ENCODE measurements around the gene HEXD.
"Not testable (repeated sequence)": the region's sequence is repeated elsewhere in the genome, so short reads cannot be mapped to it uniquely, and the experiment has no call there.

Gene HEXD

DNA sequence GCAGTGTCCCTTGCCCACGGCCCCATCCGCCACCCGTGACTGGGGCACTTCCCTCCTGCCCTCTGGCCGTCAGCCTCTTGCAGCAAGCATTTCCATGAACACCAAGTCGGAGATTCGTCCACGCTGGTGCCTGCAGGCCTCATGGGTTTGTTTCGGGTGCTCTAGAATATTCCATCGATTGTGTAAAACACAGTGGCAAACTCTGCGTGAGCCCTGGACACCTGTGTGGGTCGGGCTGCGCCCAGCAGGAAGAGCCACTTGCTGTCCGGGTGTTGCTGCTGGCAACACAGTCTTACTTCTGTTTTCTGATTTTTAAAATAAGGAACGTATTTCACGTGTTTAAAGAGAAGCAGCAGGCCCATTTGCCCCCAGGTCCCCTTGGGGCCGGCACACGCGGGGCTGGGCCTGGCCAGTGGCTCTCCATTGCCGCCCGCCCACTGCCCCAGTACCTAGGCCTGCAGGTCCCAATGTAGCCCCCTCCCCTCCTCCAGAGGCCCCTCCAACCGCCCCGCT, 22.4 kb downstream of the HEXD start:
- DNase-seq (ENCODE audit: low read depth in 3 of 3), result no peak

DNA sequence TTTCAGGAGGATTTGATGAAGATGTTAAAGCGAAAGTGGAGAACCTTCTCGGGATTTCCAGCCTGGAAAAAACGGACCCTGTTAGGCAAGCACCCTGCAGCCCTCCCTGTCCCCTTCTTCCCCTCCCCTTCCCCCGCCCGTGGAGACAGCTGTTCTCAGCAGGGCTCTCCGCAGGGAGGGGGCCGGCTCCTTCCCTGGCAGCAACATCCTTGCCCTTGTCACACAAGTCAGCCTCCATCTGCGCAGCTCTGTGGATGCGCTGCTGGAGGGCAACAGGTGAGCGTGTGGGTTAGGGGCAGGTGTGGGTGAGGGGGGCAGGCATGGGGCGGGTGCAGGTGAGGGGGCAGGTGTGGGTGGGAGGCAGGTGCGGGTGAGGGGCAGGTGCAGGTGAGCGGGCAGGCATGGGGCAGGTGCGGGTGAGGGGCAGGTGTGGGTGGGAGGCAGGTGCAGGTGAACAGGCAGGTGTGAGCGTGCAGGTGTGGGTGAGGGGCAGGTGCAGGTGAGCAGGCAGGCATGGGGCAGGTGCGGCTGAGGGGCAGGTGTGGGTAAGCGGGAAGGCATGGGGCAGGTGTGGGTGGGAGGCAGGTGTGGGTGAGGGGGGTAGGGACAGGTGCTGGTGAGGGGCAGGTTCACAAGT, 23.0 kb downstream of the HEXD start:
- no peak for DNase-seq (ENCODE audit: low read depth in 3 of 3)

DNA sequence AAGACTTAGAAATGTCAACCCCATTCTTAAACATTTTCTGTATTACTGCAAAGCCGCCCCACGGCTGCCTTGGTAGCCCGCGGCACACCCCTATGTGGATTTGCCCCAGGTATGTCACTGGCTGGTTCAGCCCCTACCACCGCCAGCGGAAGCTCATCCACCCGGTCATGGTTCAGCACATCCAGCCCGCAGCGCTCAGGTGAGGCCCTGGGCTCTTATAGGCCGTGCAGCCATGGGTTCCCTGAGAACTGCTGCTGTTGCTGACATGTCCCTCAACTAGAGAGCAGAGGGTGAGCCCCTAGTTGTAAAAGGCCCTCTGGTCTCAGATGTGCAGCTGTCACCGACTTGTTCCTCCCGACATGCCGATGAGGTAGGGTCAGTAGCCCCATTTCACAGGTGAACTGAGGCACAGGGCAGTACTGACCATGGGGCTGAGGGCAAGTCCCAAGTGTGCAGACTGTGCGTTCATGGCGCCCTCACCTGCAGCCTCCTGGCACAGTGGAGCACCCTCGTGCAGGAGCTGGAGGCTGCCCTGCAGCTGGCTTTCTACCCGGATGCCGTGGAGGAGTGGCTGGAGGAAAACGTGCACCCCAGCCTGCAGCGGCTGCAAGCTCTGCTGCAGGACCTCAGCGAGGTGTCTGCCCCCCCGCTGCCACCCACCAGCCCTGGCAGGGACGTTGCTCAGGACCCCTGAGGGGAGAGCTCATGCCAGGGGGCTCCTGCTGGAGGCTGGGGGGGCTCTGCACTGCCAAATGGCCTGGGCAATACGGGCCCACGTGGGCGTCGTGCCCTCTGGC, 23.7 kb downstream of the HEXD start:
- DNase-seq (ENCODE audit: low read depth in 3 of 3), result no peak

DNA sequence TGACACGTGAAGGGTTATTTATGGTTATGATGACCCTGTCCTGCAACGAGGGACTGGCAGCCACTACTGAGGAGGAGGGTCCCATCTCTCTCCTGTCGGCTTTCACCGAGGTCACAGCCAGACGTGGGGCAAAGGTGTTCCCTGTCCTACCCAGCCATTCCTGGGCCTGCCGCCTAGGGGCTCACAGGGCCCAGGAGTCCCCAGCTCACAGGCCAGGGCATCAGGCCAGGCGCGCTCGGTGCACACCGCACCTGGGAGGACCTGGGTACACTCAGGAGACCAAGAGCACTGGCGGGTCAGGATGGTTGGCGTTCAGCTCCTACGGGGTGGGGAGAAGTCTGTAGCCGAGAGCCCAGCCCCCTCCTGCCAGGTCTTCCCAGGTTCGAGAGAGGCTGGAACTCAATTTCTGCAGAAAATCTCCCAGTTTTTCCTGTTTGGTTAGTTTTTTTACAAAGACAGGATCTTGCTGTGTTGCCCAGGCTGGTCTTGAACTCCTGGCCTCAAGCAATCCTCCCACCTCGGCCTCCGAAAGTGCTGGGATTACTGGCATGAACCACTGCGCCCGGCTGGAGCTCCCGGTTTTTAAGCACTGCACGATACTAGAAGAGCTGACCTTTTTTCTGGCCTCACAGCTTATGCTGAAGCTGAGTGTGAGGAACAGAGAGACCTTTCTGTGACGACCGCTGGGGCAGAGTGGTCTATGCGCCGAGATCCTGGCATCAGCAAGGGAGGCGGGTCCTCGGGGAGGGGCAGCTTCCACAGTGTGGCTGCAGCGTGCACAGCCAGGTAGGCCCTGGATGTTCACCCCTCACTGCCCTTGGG, 24.7 kb downstream of the HEXD start:
- no peak for DNase-seq (ENCODE audit: low read depth in 3 of 3)

DNA sequence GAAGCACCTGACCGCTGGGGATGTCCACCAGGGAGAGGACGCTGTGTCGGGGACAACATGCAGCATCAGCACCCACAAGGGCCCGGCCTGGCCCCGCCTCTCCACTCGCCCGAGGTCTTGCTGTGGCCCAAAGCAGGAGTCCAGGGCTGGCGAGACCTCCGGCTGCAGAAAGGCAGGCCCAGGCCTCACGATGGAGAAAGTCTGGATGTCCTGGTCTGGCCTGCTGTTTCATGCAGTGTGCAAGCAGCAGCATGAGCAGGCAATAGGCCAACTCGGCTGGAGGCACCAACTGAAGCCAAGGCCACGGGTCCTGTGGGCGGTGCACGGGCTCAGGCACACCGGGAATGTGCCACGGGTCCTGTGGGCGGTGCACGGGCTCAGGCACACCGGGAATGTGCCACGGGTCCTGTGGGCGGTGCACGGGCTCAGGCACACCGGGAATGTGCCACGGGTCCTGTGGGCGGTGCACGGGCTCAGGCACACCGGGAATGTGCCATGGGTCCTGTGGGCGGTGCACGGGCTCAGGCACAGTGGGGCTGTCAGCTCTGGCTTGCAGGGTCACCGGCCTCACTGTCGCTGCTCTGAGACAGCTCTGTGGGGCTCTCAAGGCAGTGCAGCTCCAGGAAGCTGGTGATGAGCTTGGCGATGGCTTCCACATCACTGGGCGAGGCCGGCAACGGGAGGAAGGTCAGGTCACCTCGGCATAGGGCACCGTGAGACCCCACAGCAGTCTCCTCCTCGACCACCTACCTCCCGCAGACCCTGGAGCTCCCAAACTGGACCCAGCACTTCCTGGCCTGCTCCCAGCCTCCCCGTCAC, 25.5 kb downstream of the HEXD start:
- DNase-seq (ENCODE audit: low read depth in 3 of 3), result no peak

DNA sequence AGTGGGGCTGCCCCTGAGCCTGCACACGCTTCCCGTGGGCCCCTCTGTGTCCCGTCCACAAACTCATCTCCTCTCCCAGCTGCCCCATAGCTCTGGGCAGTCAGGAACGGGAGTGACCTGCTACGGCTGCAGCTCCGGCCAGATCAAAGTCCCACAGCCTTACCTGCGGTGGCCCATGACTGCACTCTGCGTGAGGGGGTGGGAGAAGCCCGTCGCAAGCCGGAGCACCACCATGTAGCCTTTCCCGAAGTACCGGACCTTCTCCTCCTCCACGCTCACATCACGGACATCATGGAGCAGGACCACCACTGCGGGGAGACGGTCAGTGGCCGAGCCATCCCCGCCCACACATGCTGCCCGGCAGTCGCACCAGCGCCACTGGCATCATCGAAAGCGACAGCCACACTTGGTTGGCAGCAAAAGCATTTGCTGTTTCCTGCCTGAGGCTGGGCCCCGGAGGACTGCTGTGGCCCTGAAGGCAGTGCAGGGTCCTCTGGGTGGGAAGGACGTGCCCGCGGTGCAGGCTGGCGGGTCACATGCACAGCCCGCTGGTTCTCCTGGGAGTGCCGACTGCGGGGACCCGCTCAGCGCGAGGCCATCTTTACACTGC, 26.2 kb downstream of the HEXD start:
- DNase-seq (ENCODE audit: low read depth in 3 of 3), result no peak

DNA sequence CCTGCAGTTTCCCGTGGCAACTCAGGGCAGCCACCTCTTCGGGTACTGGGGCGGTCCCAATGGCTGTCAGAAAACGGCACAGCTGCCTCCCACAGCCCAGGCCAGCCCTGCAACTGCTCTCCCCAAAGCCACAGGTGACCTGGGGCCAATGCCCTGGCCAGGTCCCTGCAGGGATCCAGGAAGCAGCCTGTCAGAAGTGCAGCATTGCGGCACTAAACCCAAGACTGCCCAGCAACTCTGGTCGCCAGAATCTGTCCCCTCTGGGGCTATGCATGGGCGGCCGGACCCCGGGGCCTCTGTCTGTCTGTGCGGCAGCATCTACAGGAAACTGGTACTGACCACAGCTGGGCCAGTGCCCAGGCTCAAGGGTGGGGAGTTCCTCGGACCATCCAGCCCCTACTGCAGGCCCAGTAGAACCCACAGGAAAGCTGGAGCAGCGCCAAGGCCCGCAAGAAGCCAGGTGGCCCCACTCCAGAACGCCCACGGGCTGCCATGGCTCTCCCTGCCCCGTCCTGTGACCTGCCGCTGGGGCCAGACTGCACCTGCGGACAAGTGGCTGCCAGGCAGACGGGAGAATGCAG, 26.9 kb downstream of the HEXD start:
- no peak for DNase-seq (ENCODE audit: low read depth in 3 of 3)

DNA sequence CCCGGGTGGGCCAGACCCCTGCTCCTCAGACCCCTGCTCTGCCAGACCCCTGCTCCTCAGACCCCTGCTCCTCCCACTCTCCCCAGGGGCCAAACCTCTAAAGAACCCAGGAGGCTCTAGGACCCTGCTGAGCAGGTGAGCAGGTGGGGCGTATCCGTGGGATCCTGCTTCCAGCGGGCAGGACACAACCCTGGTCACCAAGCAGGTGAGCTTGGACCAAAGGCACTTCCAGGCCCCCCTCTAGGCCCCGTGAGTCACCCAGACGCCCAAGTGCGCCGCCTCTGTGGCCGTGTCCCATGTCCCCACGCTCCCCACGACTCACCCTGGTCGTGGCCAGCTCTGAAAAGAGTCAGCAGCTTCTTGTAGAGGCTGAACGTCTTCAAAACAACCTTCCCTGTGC, 27.4 kb downstream of the HEXD start:
- no peak for DNase-seq (ENCODE audit: low read depth in 3 of 3)

DNA sequence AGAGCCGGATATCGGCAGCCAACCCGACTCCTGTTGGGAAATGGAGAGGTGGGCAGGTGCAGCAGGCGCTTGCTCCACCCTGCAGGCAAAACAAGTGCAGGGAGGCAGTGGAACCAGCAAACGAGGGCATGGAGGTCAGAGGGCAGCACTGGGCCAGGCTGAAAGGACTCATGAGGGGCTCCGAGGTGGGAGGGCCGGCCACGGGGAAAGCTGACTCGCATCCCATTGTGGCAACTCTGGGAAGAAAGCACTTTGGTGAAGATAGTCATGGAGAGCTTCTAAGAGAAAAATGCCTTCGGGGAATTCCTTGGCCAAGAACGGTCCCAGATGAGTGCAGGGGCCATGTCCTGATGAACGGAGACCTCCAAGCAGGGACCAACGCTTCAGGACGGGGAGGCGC, 28.0 kb downstream of the HEXD start:
- no peak for DNase-seq (ENCODE audit: low read depth in 3 of 3)

DNA sequence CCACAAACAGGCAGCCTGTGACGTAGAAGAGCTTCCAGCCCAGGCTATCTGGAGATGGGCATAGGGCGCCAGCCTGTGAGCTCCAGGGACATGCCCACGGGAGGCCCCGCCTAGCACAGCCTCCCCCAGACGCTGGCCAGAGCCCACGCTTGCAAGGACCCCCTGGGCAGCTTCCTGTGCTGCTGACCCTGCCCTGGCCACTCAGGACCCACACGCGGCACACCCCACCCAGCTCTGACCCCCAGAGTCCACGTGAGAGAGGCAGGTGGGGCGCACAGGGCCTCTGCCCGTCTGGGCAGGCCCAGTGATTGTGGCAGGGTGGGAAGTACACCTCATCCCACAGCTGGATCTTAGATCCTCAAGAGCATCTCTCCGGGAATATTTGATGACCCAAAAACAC, 28.5 kb downstream of the HEXD start:
- DNase-seq (ENCODE audit: low read depth in 3 of 3), result no peak

DNA sequence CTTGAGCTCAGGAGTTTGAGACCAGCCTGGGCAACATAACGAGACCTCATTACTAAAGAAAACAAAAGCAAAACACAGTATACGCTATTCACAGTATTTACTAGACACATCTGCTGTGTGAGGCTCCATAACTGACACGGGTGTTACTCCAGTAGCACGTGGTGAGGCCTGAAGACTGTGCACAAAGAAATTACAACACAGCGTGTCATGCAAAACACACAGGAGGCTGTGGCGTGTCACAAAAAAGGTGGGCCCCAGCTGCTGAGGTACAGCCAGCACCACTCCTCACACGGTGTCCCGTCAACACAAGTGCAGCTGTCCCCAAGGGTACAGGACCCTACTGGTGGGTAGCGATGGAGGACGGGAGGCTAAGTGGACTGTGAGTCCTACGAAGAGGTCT, 29.7 kb downstream of the HEXD start:
- DNase-seq (ENCODE audit: low read depth in 3 of 3), result no peak

DNA sequence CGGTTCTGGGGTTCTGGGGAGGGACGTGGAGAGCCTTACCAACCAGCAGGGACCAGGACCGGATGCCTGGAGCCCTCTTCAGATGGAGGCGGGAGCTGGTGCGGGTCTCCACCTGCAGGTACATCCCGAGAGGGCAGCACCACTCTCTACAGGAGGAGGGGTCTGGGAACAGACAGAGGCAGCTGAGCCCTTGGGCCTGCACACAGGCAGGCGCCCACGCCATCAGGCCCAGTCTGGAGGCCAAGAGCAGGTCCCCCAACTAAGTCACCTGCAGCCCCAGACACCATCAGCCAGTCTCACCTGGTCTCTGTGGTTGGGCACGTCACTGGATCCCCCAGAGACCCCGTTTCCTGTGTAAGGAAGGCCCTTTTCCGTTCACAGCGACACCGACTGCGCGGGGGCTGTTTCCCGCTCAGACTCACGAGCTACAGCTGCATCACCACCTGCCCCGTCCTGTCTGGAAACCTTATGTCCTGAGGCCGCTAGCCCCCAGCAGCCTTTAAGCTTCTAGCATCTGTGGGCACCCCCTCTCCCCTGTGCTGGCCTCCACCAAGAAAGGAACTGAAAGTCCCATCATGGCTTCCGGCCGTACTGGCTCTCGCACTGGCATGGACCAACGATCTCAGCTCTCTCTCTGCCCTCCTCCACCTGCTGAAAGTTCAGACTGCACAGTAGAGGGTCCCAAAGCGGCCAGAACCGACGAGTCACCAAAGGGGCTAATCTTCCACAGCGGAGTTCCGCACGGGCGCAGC, 31.2 kb downstream of the HEXD start:
- peak; percentile 27 to 70 (median 42) for DNase-seq (ENCODE audit: low read depth in 3 of 3)

DNA sequence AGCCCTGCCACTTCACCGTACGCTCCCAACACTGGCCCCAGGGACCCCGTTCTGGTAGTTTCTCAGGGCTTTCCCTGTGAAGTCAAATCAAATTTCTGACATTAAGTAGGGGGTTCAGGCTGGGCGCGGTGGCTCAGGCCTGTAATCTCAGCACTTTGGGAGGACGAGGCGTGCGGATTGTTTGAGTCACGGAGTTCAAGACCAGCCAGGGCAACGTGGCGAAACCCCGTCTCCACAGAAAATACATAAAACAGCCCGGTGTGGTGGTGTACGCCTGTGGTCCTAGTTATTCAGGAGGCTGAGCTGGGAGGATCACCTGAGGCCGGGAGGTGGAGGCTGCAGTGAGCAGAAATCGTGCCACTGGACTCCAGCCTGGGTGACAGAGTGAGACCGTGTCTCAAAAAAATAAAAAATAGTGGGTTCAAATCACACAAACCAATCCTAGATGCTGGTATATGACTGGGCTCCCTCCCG, 31.8 kb downstream of the HEXD start:
- DNase-seq (ENCODE audit: low read depth in 3 of 3), result peak; percentile 15 to 47 (median 17)

DNA sequence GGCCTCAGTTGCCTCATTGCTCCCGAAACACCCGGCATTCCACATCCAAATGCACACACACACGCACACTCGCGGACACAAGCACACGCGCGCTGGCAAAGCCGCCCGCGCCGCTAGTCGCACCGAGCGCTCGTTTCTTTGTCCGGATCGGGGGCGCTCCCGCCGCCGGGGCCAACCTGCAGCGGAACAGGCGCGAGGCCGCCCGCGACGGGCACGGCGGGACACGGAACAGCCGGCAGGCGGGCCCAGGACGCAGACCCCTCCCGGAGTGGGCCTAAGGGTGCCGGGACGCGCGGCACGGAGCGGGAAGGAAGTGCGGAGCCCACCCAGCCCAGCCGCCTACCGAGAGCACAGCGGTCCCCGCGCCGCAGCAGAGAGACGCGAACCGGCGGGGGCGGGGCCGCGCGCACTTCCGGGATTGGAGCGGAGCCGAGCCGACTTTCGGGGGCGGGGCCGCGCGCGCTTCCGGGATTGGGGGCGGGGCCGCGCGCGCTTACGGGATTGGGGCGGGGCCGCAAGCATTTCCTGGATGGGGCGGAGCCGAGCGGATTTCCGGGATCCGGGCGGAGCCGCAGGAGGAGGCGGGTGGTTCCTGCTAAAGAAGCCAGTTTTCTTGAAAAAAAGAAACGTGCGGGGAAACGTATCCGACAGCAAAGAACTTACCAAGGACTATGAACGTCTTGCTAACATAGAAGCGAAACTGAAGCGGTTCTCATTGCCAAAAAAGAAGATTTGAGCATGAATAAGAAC, 32.4 kb downstream of the HEXD start, which contains the start of gene CYBC1:
Gene CYBC1, minus strand, starts transcription at position 396 of the 750 bp plus-strand sequence. CDS start 1,498 bp downstream, outside the sequence.
- peak; percentile 85 to 94 (median 93) for DNase-seq (ENCODE audit: low read depth in 3 of 3)

DNA sequence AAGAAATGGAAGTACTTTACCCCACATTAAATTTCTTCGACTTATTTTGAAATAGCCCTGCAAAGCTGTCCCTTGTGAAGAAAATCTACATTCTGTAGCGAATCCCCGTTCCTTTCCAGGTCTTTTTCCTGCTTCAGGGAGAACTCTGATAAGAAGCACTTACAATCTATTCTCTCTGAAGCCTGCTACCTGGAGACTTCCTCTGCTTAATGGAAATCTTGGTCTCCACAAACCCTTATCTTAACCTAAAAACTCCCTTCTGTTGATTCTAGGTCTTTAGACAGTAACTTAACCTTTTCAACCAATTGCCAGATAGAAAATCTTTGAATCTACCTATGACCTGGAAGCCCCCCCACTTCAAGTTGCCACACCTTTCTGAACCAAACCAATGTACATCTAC, 34.0 kb downstream of the HEXD start:
- no peak for DNase-seq (ENCODE audit: low read depth in 3 of 3)

DNA sequence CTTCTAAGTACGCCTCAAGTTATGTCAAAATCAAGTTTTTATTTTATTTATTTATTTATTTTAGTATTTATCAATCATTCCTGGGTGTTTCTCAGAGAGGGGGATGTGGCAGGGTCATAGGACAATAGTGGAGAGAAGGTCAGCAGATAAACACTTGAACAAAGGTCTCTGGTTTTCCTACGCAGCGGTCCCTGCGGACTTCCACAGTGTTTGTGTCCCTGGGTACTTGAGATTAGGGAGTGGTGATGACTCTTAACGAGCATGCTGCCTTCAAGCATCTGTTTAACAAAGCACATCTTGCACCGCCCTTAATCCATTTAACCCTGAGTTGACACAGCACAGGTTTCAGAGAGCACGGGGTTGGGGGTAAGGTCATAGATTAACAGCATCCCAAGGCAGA, 35.0 kb downstream of the HEXD start:
- not testable (repeated sequence) for DNase-seq (ENCODE audit: low read depth in 3 of 3)

DNA sequence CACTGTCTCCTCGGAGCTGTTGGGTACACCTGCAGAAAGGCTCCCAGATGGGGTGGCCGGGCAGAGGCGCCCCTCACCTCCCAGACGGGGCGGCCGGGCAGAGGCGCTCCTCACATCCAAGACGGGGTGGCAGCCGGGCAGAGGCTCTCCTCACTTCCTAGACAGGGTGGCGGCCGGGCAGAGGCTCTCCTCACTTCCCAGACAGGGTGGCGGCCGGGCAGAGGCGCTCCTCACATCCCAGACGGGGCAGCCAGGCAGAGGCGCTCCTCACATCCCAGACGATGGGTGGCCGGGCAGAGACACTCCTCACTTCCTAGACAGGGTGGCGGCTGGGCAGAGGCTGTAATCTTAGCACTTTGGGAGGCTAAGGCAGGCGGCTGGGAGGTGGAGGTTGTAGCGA, 35.6 kb downstream of the HEXD start:
- DNase-seq (ENCODE audit: low read depth in 3 of 3), result not testable (repeated sequence)

DNA sequence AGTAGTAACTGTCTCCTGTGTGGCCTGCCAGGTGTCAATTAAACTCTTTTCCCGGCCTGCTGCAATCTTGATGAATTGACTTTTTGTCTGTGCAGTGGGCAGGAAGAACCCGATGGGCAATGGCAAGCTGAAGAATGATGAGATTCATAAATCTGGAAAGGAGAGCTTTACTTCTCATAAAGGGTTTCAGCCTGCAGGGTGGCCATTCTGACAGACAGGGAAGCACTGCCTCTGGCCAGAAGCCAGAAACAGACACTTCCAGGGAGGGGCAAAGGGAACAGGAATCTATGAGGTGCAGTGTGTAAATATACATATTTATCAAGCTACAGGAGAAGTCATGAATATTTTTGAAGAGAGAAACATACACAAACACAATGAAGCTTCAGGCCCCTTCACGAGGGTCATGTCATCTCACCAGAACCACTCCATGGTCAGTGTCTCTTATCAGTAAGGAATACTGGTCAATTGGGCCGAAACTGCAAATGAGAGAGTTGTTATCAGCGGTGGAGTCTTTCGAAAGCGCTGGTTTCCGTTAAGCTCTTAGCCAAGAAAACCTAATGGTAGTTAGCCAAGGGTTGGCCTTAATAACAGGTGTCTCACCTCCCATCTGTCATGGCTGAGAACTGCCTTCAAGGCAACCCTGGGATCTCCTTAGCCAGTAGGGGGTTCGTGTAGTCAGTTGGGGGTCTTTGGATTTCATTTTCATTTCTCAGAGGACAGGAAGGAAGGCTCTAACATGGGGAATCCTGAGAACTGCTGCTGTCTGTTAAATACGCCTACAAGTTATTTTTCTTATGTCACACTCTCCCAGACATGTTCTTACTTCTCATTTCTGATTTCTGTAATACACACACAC, 39.2 kb downstream of the HEXD start:
- DNase-seq (ENCODE audit: low read depth in 3 of 3), result no peak

All from stimulated activated CD4-positive, alpha-beta T cell treated with anti-CD3 and anti-CD28 coated beads, TNF-alpha, amount 100 ng/mL, for 24 hours (primary cell).